ENCODE measurements around the gene LAMC3. TPM values are rescaled to one million over a fixed set of nuclear protein-coding genes. Genes with fewer than 3 reads are reported as not detected.
A peak's percentile ranks its signal among the peaks of the same experiment; 100 is the strongest.
"Not testable (repeated sequence)": the region's sequence is repeated elsewhere in the genome, so short reads cannot be mapped to it uniquely, and the experiment has no call there.

LAMC3 gene
- total and polyA plus RNA-seq, 2 donors, result 0.61 to 2.6 TPM

- no peak for DNase-seq (ENCODE audit: low read depth in 6 of 9, low spot score in 9 of 9)
- no peaks in the 10 kb centered on the region for H3K36me3 ChIP-seq (ENCODE audit: control insufficient read depth in 2 of 2, insufficient read depth in 2 of 2, low read length in 1 of 2)
- peaks cover 12 to 69% of the 10 kb centered on the region in 2 donors for H3K27me3 ChIP-seq (ENCODE audit: control insufficient read depth in 2 of 2, insufficient read depth in 1 of 2, low read length in 1 of 2)
- H3K27ac ChIP-seq (ENCODE audit: low read depth in 1 of 2, low read length in 1 of 2), result no peak overlapping the region
- peaks cover 0 to 8% of the 10 kb centered on the region in 2 donors for H3K9me3 ChIP-seq (ENCODE audit: control insufficient read depth in 2 of 2, insufficient read depth in 1 of 2, low read length in 1 of 2)
- peak overlapping the region in 1 of 2 donors; percentile 52 for H3K4me3 ChIP-seq (ENCODE audit: low read length in 2 of 2)
- H3K4me1 ChIP-seq (ENCODE audit: control insufficient read depth in 2 of 2, insufficient read depth in 2 of 2, low read length in 2 of 2), result peaks cover 0 to 5% of the 10 kb centered on the region in 2 donors
- 39% methylated on average over 16 of the region's 16 CpGs for WGBS
Observed at GRCh38 chr9:131095666-131096268, 86.8 kb downstream of the LAMC3 start.

GRCh38 chr9:131096269-131097125 lies 87.5 kb downstream of the LAMC3 start, which contains the start of gene AIF1L:
Gene AIF1L, plus strand, starts transcription at chr9:131096531. Its CDS starts 99 bp downstream, at chr9:131096630.
- 1% methylated on average over 95 of the region's 99 CpGs for WGBS
- Histone ChIP-seq H3K9me3 (ENCODE audit: control insufficient read depth in 2 of 2, insufficient read depth in 1 of 2, low read length in 1 of 2) (peaks cover 0 to 8% of the 10 kb centered on the region in 2 donors), H3K4me1 (ENCODE audit: control insufficient read depth in 2 of 2, insufficient read depth in 2 of 2, low read length in 2 of 2) (peaks cover 0 to 5% of the 10 kb centered on the region in 2 donors), H3K27ac (ENCODE audit: low read depth in 1 of 2, low read length in 1 of 2) (no peak within 1 kb of the TSS), H3K4me3 (ENCODE audit: low read length in 2 of 2) (peak within 1 kb of the TSS in 1 of 2 donors; percentile 52), H3K27me3 (ENCODE audit: control insufficient read depth in 2 of 2, insufficient read depth in 1 of 2, low read length in 1 of 2) (peaks cover 12 to 69% of the 10 kb centered on the region in 2 donors), H3K36me3 (ENCODE audit: control insufficient read depth in 2 of 2, insufficient read depth in 2 of 2, low read length in 1 of 2) (no peaks in the 10 kb centered on the region)
- peak in 3 of 9 donors; percentile 27 to 37 (median 36) for DNase-seq (ENCODE audit: low read depth in 6 of 9, low spot score in 9 of 9)

- peak overlapping the region in 1 of 2 donors; percentile 52 for H3K4me3 ChIP-seq (ENCODE audit: low read length in 2 of 2)
- H3K4me1 ChIP-seq (ENCODE audit: control insufficient read depth in 2 of 2, insufficient read depth in 2 of 2, low read length in 2 of 2), result peaks cover 0 to 5% of the 10 kb centered on the region in 2 donors
- DNase-seq (ENCODE audit: low read depth in 6 of 9, low spot score in 9 of 9), result no peak
- peaks cover 0 to 8% of the 10 kb centered on the region in 2 donors for H3K9me3 ChIP-seq (ENCODE audit: control insufficient read depth in 2 of 2, insufficient read depth in 1 of 2, low read length in 1 of 2)
- H3K27me3 ChIP-seq (ENCODE audit: control insufficient read depth in 2 of 2, insufficient read depth in 1 of 2, low read length in 1 of 2), result peaks cover 12 to 69% of the 10 kb centered on the region in 2 donors
- WGBS, result 64% methylated on average over 19 of the region's 19 CpGs
- H3K27ac ChIP-seq (ENCODE audit: low read depth in 1 of 2, low read length in 1 of 2), result no peak overlapping the region
- H3K36me3 ChIP-seq (ENCODE audit: control insufficient read depth in 2 of 2, insufficient read depth in 2 of 2, low read length in 1 of 2), result no peaks in the 10 kb centered on the region
Observed at GRCh38 chr9:131097126-131097947, 88.4 kb downstream of the LAMC3 start.

GRCh38 chr9:131097948-131098278 lies 88.9 kb downstream of the LAMC3 start:
- Histone ChIP-seq H3K27ac (ENCODE audit: low read depth in 1 of 2, low read length in 1 of 2) (no peak overlapping the region), H3K27me3 (ENCODE audit: control insufficient read depth in 2 of 2, insufficient read depth in 1 of 2, low read length in 1 of 2) (peaks cover 12 to 64% of the 10 kb centered on the region in 2 donors), H3K9me3 (ENCODE audit: control insufficient read depth in 2 of 2, insufficient read depth in 1 of 2, low read length in 1 of 2) (peaks cover 0 to 8% of the 10 kb centered on the region in 2 donors), H3K4me3 (ENCODE audit: low read length in 2 of 2) (no peak overlapping the region), H3K36me3 (ENCODE audit: control insufficient read depth in 2 of 2, insufficient read depth in 2 of 2, low read length in 1 of 2) (no peaks in the 10 kb centered on the region), H3K4me1 (ENCODE audit: control insufficient read depth in 2 of 2, insufficient read depth in 2 of 2, low read length in 2 of 2) (peaks cover 0 to 5% of the 10 kb centered on the region in 2 donors)
- DNase-seq (ENCODE audit: low read depth in 6 of 9, low spot score in 9 of 9), result no peak
- 88% methylated on average over 8 of the region's 8 CpGs for WGBS

GRCh38 chr9:131098391-131099101 lies 89.6 kb downstream of the LAMC3 start:
- Histone ChIP-seq H3K36me3 (ENCODE audit: control insufficient read depth in 2 of 2, insufficient read depth in 2 of 2, low read length in 1 of 2) (no peaks in the 10 kb centered on the region), H3K4me1 (ENCODE audit: control insufficient read depth in 2 of 2, insufficient read depth in 2 of 2, low read length in 2 of 2) (peaks cover 0 to 5% of the 10 kb centered on the region in 2 donors), H3K4me3 (ENCODE audit: low read length in 2 of 2) (no peak overlapping the region), H3K27me3 (ENCODE audit: control insufficient read depth in 2 of 2, insufficient read depth in 1 of 2, low read length in 1 of 2) (peaks cover 12 to 61% of the 10 kb centered on the region in 2 donors), H3K9me3 (ENCODE audit: control insufficient read depth in 2 of 2, insufficient read depth in 1 of 2, low read length in 1 of 2) (peaks cover 0 to 8% of the 10 kb centered on the region in 2 donors), H3K27ac (ENCODE audit: low read depth in 1 of 2, low read length in 1 of 2) (no peak overlapping the region)
- DNase-seq (ENCODE audit: low read depth in 6 of 9, low spot score in 9 of 9), result no peak
- 92% methylated on average over 13 of the region's 13 CpGs for WGBS

GRCh38 chr9:131099102-131099606 lies 90.2 kb downstream of the LAMC3 start:
- peaks cover 12 to 56% of the 10 kb centered on the region in 2 donors for H3K27me3 ChIP-seq (ENCODE audit: control insufficient read depth in 2 of 2, insufficient read depth in 1 of 2, low read length in 1 of 2)
- no peak overlapping the region for H3K27ac ChIP-seq (ENCODE audit: low read depth in 1 of 2, low read length in 1 of 2)
- DNase-seq (ENCODE audit: low read depth in 6 of 9, low spot score in 9 of 9), result no peak
- WGBS, result 96% methylated on average over 8 of the region's 8 CpGs
- H3K36me3 ChIP-seq (ENCODE audit: control insufficient read depth in 2 of 2, insufficient read depth in 2 of 2, low read length in 1 of 2), result no peaks in the 10 kb centered on the region
- peaks cover 0 to 5% of the 10 kb centered on the region in 2 donors for H3K4me1 ChIP-seq (ENCODE audit: control insufficient read depth in 2 of 2, insufficient read depth in 2 of 2, low read length in 2 of 2)
- H3K4me3 ChIP-seq (ENCODE audit: low read length in 2 of 2), result no peak overlapping the region
- peaks cover 0 to 8% of the 10 kb centered on the region in 2 donors for H3K9me3 ChIP-seq (ENCODE audit: control insufficient read depth in 2 of 2, insufficient read depth in 1 of 2, low read length in 1 of 2)

GRCh38 chr9:131099845-131100244 lies 90.9 kb downstream of the LAMC3 start:
- not testable (repeated sequence) for H3K27ac ChIP-seq (ENCODE audit: low read depth in 1 of 2, low read length in 1 of 2); H3K4me1 ChIP-seq (ENCODE audit: control insufficient read depth in 2 of 2, insufficient read depth in 2 of 2, low read length in 2 of 2)
- WGBS, result 97% methylated on average over 8 of the region's 8 CpGs

GRCh38 chr9:131100445-131100844 lies 91.5 kb downstream of the LAMC3 start:
- no peak overlapping the region for H3K4me3 ChIP-seq (ENCODE audit: low read length in 2 of 2)
- DNase-seq (ENCODE audit: low read depth in 6 of 9, low spot score in 9 of 9), result no peak
- H3K36me3 ChIP-seq (ENCODE audit: control insufficient read depth in 2 of 2, insufficient read depth in 2 of 2, low read length in 1 of 2), result no peaks in the 10 kb centered on the region
- H3K9me3 ChIP-seq (ENCODE audit: control insufficient read depth in 2 of 2, insufficient read depth in 1 of 2, low read length in 1 of 2), result peaks cover 0 to 4% of the 10 kb centered on the region in 2 donors
- peaks cover 8 to 47% of the 10 kb centered on the region in 2 donors for H3K27me3 ChIP-seq (ENCODE audit: control insufficient read depth in 2 of 2, insufficient read depth in 1 of 2, low read length in 1 of 2)
- WGBS, result 96% methylated on average over 9 of the region's 9 CpGs
- peaks cover 0 to 5% of the 10 kb centered on the region in 2 donors for H3K4me1 ChIP-seq (ENCODE audit: control insufficient read depth in 2 of 2, insufficient read depth in 2 of 2, low read length in 2 of 2)
- no peak overlapping the region for H3K27ac ChIP-seq (ENCODE audit: low read depth in 1 of 2, low read length in 1 of 2)

More at GRCh38 chr9:131099845-131100244, 90.9 kb downstream of the LAMC3 start:
- not testable (repeated sequence) for H3K36me3 ChIP-seq (ENCODE audit: control insufficient read depth in 2 of 2, insufficient read depth in 2 of 2, low read length in 1 of 2); H3K9me3 ChIP-seq (ENCODE audit: control insufficient read depth in 2 of 2, insufficient read depth in 1 of 2, low read length in 1 of 2); DNase-seq (ENCODE audit: low read depth in 6 of 9, low spot score in 9 of 9); H3K4me3 ChIP-seq (ENCODE audit: low read length in 2 of 2)
- peaks cover 10 to 51% of the 10 kb centered on the region in 2 donors for H3K27me3 ChIP-seq (ENCODE audit: control insufficient read depth in 2 of 2, insufficient read depth in 1 of 2, low read length in 1 of 2)
